Hepatocyte (in vitro differentiated cells): Measurements from ENCODE around the gene SIGLEC1. TPM values are rescaled to one million over a fixed set of nuclear protein-coding genes. Genes with fewer than 3 reads are reported as not detected.

ENCODE experiments used
- DNase-seq: peaks from one replicate; pipeline ENCODE4 v3.0.0-alpha.2; 2016; ENCODE audit warnings: low spot score
- H2AFZ ChIP-seq: fragments of 200-600 bp; sonication (generic); 2 replicates; pipeline ENCODE4 v1.6.0; 2016; ENCODE audit warnings: antibody characterized with exemption, mild to moderate bottlenecking
- H3K27ac ChIP-seq: fragments of 200-600 bp; sonication (generic); 2 replicates; pipeline ENCODE4 v1.5.1; 2016; ENCODE audit warnings: mild to moderate bottlenecking
- H3K27me3 ChIP-seq: fragments of 200-600 bp; sonication (generic); 2 replicates; pipeline ENCODE4 v1.6.1; 2016
- H3K36me3 ChIP-seq: fragments of 200-600 bp; sonication (generic); replicated peaks from 2 replicates; pipeline ENCODE4 v1.5.1; 2016; ENCODE audit warnings: low read depth; ENCODE audit not compliant: insufficient read depth
- H3K4me1 ChIP-seq: fragments of 200-600 bp; sonication (generic); 2 replicates; pipeline ENCODE4 v1.5.1; 2016; ENCODE audit warnings: mild to moderate bottlenecking, moderate library complexity; ENCODE audit not compliant: insufficient read depth
- H3K4me2 ChIP-seq: fragments of 200-600 bp; sonication (generic); 2 replicates; pipeline ENCODE4 v1.6.0; 2016
- H3K4me3 ChIP-seq: fragments of 200-600 bp; sonication (generic); 2 replicates; pipeline ENCODE4 v1.5.1; 2016; ENCODE audit warnings: mild to moderate bottlenecking
- H3K79me2 ChIP-seq: fragments of 200-600 bp; sonication (generic); 2 replicates; pipeline ENCODE4 v1.6.0; 2017; ENCODE audit warnings: mild to moderate bottlenecking
- H3K9me2 ChIP-seq: fragments of 200-600 bp; sonication (generic); replicated peaks from 2 replicates; pipeline ENCODE4 v1.6.0; 2017; ENCODE audit warnings: mild to moderate bottlenecking; ENCODE audit not compliant: insufficient read depth
- H3K9me3 ChIP-seq: fragments of 200-600 bp; sonication (generic); 2 replicates; pipeline ENCODE4 v1.5.1; 2016; ENCODE audit warnings: low read depth, mild to moderate bottlenecking
- H4K20me1 ChIP-seq: fragments of 200-600 bp; sonication (generic); 2 replicates; pipeline ENCODE4 v1.6.0; 2016; ENCODE audit warnings: mild to moderate bottlenecking; ENCODE audit not compliant: insufficient read depth, poor library complexity, severe bottlenecking
- CTCF ChIP-seq: fragments of 200-600 bp; sonication (generic); IDR thresholded peaks from 2 replicates; pipeline ENCODE4 v1.5.1; 2016; ENCODE audit warnings: antibody characterized with exemption, mild to moderate bottlenecking; ENCODE audit not compliant: poor library complexity
- EZH2 ChIP-seq: fragments of 200-600 bp; sonication (generic); IDR thresholded peaks from 2 replicates; pipeline ENCODE4 v1.6.1; 2016; ENCODE audit warnings: antibody characterized with exemption, mild to moderate bottlenecking, borderline replicate concordance
- EZH2phosphoT487 ChIP-seq: fragments of 200-600 bp; sonication (generic); IDR thresholded peaks from one replicate; pipeline ENCODE4 v1.6.1; 2018; ENCODE audit warnings: antibody characterized with exemption, mild to moderate bottlenecking, low read depth, moderate library complexity; ENCODE audit not compliant: unreplicated experiment, severe bottlenecking
- WGBS: methylation state at CpG from one replicate; pipeline ENCODE4 v1.1.6; 2016; ENCODE audit warnings: low lambda C conversion rate; ENCODE audit errors: missing lambda C conversion rate; 5-methylcytosine and 5-hydroxymethylcytosine counted together
- polyA plus RNA-seq: library from polyadenylated mRNA; unstranded; fragments of >200 nt; fragmentation: Nextera tagmentation; extraction: Ambion mirVana; gene quantifications from 2 replicates; pipeline ENCODE4 v1.2.1, GENCODE V29; 2016
- total RNA-seq: library from RNA; depleted of rRNA; stranded (reverse); fragments of >200 nt; gene quantifications from 2 replicates; pipeline ENCODE4 v1.2.3, GENCODE V29; 2014

The SIGLEC1 gene
- total and polyA plus RNA-seq, 2 experiments from 2014 or later: 0.11 to 0.23 TPM

GRCh38 chr20:3730803-3731672 lies 18.6 kb upstream of the SIGLEC1 start:
- H3K4me3 ChIP-seq: no peak overlapping the region
- H3K9me2 ChIP-seq: no peaks in the 10 kb centered on the region
- no peaks in the 10 kb centered on the region for H3K9me3 ChIP-seq
- peaks cover 2% of the 10 kb centered on the region for H3K4me1 ChIP-seq
- no peak overlapping the region for H2AFZ ChIP-seq
- no peak for DNase-seq
- H3K36me3 ChIP-seq: no peaks in the 10 kb centered on the region
- peaks cover 18% of the 10 kb centered on the region for H3K27me3 ChIP-seq
- no peak overlapping the region for H3K4me2 ChIP-seq
- no peaks in the 10 kb centered on the region for H4K20me1 ChIP-seq
- H3K79me2 ChIP-seq: no peaks in the 10 kb centered on the region
- TF ChIP-seq EZH2 (no peak), CTCF (no peak), EZH2phosphoT487 (no peak)
- no peak overlapping the region for H3K27ac ChIP-seq
- 89% methylated on average over 12 of the region's 12 CpGs for WGBS

GRCh38 chr20:3729811-3730540 lies 17.6 kb upstream of the SIGLEC1 start:
- peaks cover 2% of the 10 kb centered on the region for H3K4me1 ChIP-seq
- 86% methylated on average over 8 of the region's 8 CpGs for WGBS
- no peak overlapping the region for H3K4me3 ChIP-seq
- no peaks in the 10 kb centered on the region for H3K79me2 ChIP-seq
- no peaks in the 10 kb centered on the region for H3K9me2 ChIP-seq
- H3K27me3 ChIP-seq: peaks cover 20% of the 10 kb centered on the region
- DNase-seq: no peak
- H2AFZ ChIP-seq: no peak overlapping the region
- H3K4me2 ChIP-seq: no peak overlapping the region
- H3K9me3 ChIP-seq: no peaks in the 10 kb centered on the region
- H4K20me1 ChIP-seq: no peaks in the 10 kb centered on the region
- no peak for TF ChIP-seq CTCF
- TF ChIP-seq EZH2: no peak
- no peak for TF ChIP-seq EZH2phosphoT487
- no peaks in the 10 kb centered on the region for H3K36me3 ChIP-seq
- H3K27ac ChIP-seq: no peak overlapping the region

- Histone ChIP-seq H3K4me1 (peaks cover 2% of the 10 kb centered on the region), H3K79me2 (no peaks in the 10 kb centered on the region), H2AFZ (no peak overlapping the region), H3K27ac (no peak overlapping the region), H3K9me3 (no peaks in the 10 kb centered on the region), H3K27me3 (peaks cover 20% of the 10 kb centered on the region), H3K4me2 (no peak overlapping the region), H4K20me1 (no peaks in the 10 kb centered on the region), H3K9me2 (no peaks in the 10 kb centered on the region), H3K4me3 (no peak overlapping the region), H3K36me3 (no peaks in the 10 kb centered on the region)
- no peak for DNase-seq
- TF ChIP-seq EZH2phosphoT487: no peak
- 94% methylated on average over 6 of the region's 6 CpGs for WGBS
Observed at GRCh38 chr20:3729378-3729777, 17.0 kb upstream of the SIGLEC1 start.

GRCh38 chr20:3728876-3729275 lies 16.5 kb upstream of the SIGLEC1 start:
- Histone ChIP-seq H2AFZ (no peak overlapping the region), H4K20me1 (no peaks in the 10 kb centered on the region), H3K9me2 (no peaks in the 10 kb centered on the region), H3K27me3 (peaks cover 20% of the 10 kb centered on the region), H3K9me3 (no peaks in the 10 kb centered on the region), H3K4me1 (peaks cover under 1% of the 10 kb centered on the region), H3K36me3 (no peaks in the 10 kb centered on the region), H3K4me2 (no peak overlapping the region), H3K4me3 (no peak overlapping the region), H3K79me2 (no peaks in the 10 kb centered on the region), H3K27ac (no peak overlapping the region)
- 89% methylated on average over 3 of the region's 3 CpGs for WGBS
- no peak for DNase-seq
- TF ChIP-seq CTCF (no peak), EZH2phosphoT487 (no peak), EZH2 (no peak)
